Tibial nerve (tissue), 4 donors: Measurements from ENCODE around the gene KRTAP2-3.

Experiments used
- CTCF ChIP-seq, 5 experiments: fragments of 200-600 bp in 3 of 5; fragments of 450-650 bp in 2 of 5; sonication (generic) in 3 of 5; IDR thresholded peaks; one replicate each; pipeline ENCODE4 v1.5.1; 2016 to 2019; ENCODE audit warnings: antibody characterized with exemption in 5 of 5, mild to moderate bottlenecking in 3 of 5, moderate library complexity in 2 of 5
- EP300 ChIP-seq, 2 donors: sonication (generic); formaldehyde crosslinking; IDR thresholded peaks; one replicate each; pipeline ENCODE4 v1.6.1; 2017; ENCODE audit warnings: antibody characterized with exemption in 2 of 2, mild to moderate bottlenecking in 1 of 2

- TF ChIP-seq CTCF (IDR thresholded peaks at IDR 0.05), result no peak
- no peak for TF ChIP-seq EP300 (IDR thresholded peaks at IDR 0.05)
Measured at GRCh38 chr17:41026715-41027471, 33.0 kb downstream of the KRTAP2-3 start, which contains the start of gene KRTAP1-5.
